ENCODE results near the gene SFTPB.

GRCh38 chr2:85666435-85667316 lies 1.3 kb downstream of the SFTPB start:
- TF ChIP-seq, protein P1, sequence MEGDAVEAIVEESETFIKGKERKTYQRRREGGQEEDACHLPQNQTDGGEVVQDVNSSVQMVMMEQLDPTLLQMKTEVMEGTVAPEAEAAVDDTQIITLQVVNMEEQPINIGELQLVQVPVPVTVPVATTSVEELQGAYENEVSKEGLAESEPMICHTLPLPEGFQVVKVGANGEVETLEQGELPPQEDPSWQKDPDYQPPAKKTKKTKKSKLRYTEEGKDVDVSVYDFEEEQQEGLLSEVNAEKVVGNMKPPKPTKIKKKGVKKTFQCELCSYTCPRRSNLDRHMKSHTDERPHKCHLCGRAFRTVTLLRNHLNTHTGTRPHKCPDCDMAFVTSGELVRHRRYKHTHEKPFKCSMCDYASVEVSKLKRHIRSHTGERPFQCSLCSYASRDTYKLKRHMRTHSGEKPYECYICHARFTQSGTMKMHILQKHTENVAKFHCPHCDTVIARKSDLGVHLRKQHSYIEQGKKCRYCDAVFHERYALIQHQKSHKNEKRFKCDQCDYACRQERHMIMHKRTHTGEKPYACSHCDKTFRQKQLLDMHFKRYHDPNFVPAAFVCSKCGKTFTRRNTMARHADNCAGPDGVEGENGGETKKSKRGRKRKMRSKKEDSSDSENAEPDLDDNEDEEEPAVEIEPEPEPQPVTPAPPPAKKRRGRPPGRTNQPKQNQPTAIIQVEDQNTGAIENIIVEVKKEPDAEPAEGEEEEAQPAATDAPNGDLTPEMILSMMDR (IDR thresholded peaks at IDR 0.05) = no peak
- no peak for TF ChIP-seq POLR2A (IDR thresholded peaks at IDR 0.05)

Data from heart left ventricle (tissue), 13 donors.